Measurements from ENCODE around the gene NRXN2. TPM values are rescaled to one million over a fixed set of nuclear protein-coding genes. Genes with fewer than 3 reads are reported as not detected.
"Not testable (repeated sequence)": the region's sequence is repeated elsewhere in the genome, so short reads cannot be mapped to it uniquely, and the experiment has no call there.

Gene NRXN2
- polyA plus RNA-seq, 4 donors: 11.7 to 27.2 (median 24.9) TPM

GRCh38 chr11:64561984-64562722 is 160.8 kb downstream of the NRXN2 start:
- no peak for DNase-seq (ENCODE audit: low read depth in 4 of 4, low spot score in 2 of 4)

- DNase-seq (ENCODE audit: low read depth in 4 of 4, low spot score in 2 of 4): not testable (repeated sequence)
Observed at GRCh38 chr11:64561429-64561828, 161.6 kb downstream of the NRXN2 start.

GRCh38 chr11:64560941-64561340 is 162.1 kb downstream of the NRXN2 start:
- no peak for DNase-seq (ENCODE audit: low read depth in 4 of 4, low spot score in 2 of 4)

GRCh38 chr11:64560139-64560771 is 162.7 kb downstream of the NRXN2 start:
- no peak for DNase-seq (ENCODE audit: low read depth in 4 of 4, low spot score in 2 of 4)

- DNase-seq (ENCODE audit: low read depth in 4 of 4, low spot score in 2 of 4): no peak
Observed at GRCh38 chr11:64559351-64560138, 163.5 kb downstream of the NRXN2 start.

GRCh38 chr11:64558869-64559268 is 164.1 kb downstream of the NRXN2 start:
- DNase-seq (ENCODE audit: low read depth in 4 of 4, low spot score in 2 of 4): no peak

- no peak for DNase-seq (ENCODE audit: low read depth in 4 of 4, low spot score in 2 of 4)
Observed at GRCh38 chr11:64558065-64558745, 164.8 kb downstream of the NRXN2 start.

GRCh38 chr11:64556721-64557250 is 166.2 kb downstream of the NRXN2 start:
- no peak for DNase-seq (ENCODE audit: low read depth in 4 of 4, low spot score in 2 of 4)

Other genes with a start within 250 kb of the NRXN2 start
- 10 to 100 TPM; 22.2 to 34.4 (median 28.6) TPM for gene SLC22A11, start 167.3 kb downstream of the NRXN2 start, polyA plus RNA-seq (ENCODE audit: insufficient read length in 4 of 4)
- 1 to 10 TPM; 3.6 to 5.6 (median 5.5) TPM for gene SLC22A12, start 132.0 kb downstream of the NRXN2 start, polyA plus RNA-seq (ENCODE audit: insufficient read length in 4 of 4)
- gene RASGRP2, start 20.9 kb upstream of the NRXN2 start, polyA plus RNA-seq (ENCODE audit: insufficient read length in 4 of 4): 1 to 10 TPM; 3.2 to 7.8 (median 4.5) TPM
- gene PYGM, start 36.8 kb upstream of the NRXN2 start, polyA plus RNA-seq (ENCODE audit: insufficient read length in 4 of 4): 1 to 10 TPM; 1.6 to 3.0 (median 2.1) TPM
- 100 to 1,000 TPM; 263 to 497 (median 371) TPM for gene SF1, start 55.3 kb upstream of the NRXN2 start, polyA plus RNA-seq (ENCODE audit: insufficient read length in 4 of 4)
- gene MAP4K2, start 80.0 kb upstream of the NRXN2 start, polyA plus RNA-seq (ENCODE audit: insufficient read length in 4 of 4): 10 to 100 TPM; 17.8 to 25.7 (median 24.2) TPM
- gene MEN1, start 87.4 kb upstream of the NRXN2 start, polyA plus RNA-seq (ENCODE audit: insufficient read length in 4 of 4): 10 to 100 TPM; 31.6 to 53.5 (median 42.7) TPM
- gene CDC42BPG, start 121.5 kb upstream of the NRXN2 start, polyA plus RNA-seq (ENCODE audit: insufficient read length in 4 of 4): 1 to 10 TPM; 5.2 to 8.1 (median 5.9) TPM
- gene EHD1, start 155.4 kb upstream of the NRXN2 start, polyA plus RNA-seq (ENCODE audit: insufficient read length in 4 of 4): 10 to 100 TPM; 54.4 to 77.9 (median 64.7) TPM
- gene ATG2A, start 194.0 kb upstream of the NRXN2 start, polyA plus RNA-seq (ENCODE audit: insufficient read length in 4 of 4): 10 to 100 TPM; 12.2 to 28.1 (median 21.6) TPM
- gene PPP2R5B, start 201.5 kb upstream of the NRXN2 start, polyA plus RNA-seq (ENCODE audit: insufficient read length in 4 of 4): 10 to 100 TPM; 14.4 to 20.2 (median 17.2) TPM
- gene GPHA2, start 212.7 kb upstream of the NRXN2 start, polyA plus RNA-seq (ENCODE audit: insufficient read length in 4 of 4): 1 to 10 TPM; 1.9 to 3.1 (median 2.6) TPM
- 1 to 10 TPM in 1 of 4 donors, under 1 TPM in 3; 0.48 to 1.5 (median 0.72) TPM for gene MAJIN, start 248.9 kb upstream of the NRXN2 start, polyA plus RNA-seq (ENCODE audit: insufficient read length in 4 of 4)